CD4-positive, alpha-beta T cell treated with Interleukin-6 for 4 hours (primary cell): Measurements from ENCODE around the gene KCNN1.
"Not testable (repeated sequence)": the region's sequence is repeated elsewhere in the genome, so short reads cannot be mapped to it uniquely, and the experiment has no call there.

Source experiments
- DNase-seq: peaks from one replicate; pipeline ENCODE4 v3.0.0-alpha.2; 2020; ENCODE audit warnings: mixed read lengths

KCNN1 gene

DNA sequence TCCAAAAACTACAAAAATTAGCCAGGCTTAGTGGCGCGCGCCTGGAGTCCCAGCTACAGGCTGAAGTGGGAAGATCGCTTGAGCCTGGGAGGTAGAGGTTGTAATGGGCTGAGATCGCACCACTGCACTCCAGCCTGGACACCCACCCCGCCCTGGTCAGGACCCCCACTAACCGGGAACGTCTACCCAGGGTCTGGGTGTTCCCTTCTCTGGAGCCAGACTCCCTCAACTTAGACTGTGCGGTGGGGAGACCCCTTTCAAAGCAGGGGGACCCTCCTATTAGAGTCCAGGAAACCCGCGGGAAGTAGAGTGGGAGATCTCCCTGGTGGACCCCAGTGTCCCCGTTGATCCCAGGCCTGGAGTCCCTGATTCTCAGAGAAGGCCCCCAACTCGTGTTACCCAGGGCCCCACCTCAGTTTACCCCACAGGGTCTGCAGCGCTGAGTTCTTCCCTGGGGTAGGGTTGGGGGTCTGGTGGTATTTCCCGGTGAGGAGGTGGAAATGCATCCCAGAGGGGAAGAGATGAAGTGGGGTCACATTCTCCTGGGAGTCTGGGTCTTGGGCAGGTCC, 35.0 kb downstream of the KCNN1 start:
- no peak for DNase-seq

DNA sequence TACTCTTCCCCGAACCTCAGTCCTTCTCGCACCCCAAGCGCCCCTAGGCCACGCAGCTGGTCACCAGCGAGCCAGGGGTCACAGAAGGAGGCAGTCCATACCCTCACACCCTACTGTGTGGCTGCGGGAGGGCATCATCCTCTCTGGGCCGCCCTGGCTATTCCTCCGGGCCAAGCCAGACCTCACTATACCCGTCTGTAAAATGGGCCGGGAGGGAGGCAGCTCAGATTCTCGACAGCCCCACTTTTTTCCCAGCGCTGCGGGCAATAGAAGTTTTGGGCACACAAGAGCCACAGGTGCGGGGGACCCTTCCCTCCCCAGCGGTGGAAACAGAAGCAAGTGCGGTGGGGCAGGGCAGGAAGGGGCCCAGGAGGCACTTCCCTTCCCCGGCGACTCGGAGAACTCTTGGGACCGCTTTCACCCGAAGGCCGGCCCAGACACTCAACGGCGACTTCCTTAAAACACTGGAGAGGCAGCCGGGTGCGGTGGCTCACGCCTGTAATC, 35.5 kb downstream of the KCNN1 start:
- peak; percentile 42 for DNase-seq

DNA sequence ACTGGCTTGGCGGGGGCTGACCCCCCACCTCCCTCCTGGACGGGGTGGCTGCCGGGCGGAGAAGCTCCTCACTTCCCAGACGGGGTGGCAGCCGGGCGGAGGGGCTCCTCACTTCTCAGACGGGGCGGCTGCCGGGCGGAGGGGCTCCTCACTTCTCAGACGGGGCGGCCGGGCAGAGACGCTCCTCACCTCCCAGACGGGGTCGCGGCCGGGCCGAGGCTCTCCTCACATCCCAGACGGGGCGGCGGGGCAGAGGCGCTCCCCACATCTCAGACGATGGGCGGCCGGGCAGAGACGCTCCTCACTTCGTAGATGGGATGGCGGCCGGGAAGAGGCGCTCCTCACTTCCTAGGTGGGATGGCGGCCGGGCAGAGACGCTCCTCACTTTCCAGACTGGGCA, 38.8 kb downstream of the KCNN1 start:
- not testable (repeated sequence) for DNase-seq

DNA sequence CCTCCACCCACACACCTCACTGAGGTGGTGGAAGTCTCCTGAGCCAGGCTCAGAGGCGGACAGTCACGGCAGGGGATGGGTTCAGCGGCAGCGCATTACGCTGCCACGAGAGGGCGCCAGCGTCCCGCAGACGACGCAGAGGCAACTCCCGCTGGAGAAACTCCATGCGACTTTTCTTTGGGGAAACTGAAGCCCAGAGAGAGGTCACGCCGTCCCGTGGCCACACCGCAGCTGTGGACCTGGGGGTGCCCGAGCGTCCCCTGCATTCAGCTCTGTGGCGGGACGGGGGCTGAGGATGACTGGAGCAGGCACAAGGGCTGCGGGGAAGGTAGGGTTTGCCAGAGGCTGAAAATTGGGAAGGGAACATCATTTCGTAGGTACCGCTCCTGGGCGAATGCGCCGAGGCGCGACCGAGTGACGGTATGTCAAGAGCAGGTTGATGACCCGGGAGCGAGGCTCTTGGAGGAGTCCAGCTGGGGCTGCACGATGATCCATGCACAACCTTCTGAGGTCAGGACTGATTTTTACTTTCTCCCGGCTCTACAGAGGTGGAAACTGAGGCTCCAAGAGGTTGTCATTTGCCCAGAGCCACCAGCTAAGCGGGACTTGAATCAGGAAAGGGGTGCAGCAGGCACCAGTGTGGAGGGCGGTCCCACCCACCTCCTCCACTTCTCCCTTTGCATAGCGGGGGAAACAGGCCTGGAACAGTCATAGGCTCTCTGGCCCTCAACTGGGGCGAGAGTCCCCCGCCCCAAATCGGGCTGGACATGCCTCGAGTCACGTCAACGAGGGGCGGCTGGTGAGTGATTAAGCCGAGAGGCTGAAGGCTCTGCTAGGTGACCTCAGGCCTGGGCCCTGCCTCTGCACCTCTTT, 40.4 kb downstream of the KCNN1 start:
- peak; percentile 87 for DNase-seq

DNA sequence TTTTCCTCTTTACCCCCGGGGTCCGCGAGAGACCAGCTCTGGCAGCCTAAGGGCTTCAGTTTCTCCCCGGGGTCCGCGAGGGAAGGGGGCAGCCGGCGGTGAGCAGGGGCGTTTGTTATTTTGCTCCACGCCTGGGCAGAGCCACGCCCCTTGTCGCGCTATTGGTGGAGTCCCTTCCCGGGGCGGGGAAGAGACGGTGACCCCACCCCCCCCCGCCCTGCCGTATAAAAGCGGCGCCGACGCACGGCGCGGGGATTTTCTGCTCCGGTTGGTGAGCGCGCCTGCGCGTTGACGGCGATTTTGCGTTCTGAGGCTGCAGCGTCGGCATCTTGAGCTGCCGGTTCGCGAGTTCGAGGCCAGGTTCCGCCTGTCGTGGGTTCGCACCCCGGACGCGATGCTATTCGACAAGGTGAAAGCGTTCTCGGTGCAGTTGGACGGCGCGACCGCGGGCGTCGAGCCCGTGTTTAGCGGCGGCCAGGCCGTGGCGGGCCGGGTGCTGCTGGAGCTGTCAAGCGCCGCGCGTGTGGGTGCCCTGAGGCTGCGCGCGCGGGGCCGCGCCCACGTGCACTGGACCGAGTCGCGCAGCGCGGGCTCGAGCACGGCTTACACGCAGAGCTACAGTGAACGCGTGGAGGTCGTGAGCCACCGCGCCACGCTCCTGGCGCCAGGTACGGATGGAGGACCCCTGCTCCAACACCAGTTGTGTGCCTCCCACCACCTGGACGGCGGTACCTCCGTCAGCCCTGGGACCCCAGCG, 41.2 kb downstream of the KCNN1 start, which contains the start of gene ARRDC2:
TSS of gene ARRDC2 (plus strand) at position 254 of the 757 bp plus-strand sequence. CDS start at position 395, 141 bp downstream.
- DNase-seq: peak; percentile 96

DNA sequence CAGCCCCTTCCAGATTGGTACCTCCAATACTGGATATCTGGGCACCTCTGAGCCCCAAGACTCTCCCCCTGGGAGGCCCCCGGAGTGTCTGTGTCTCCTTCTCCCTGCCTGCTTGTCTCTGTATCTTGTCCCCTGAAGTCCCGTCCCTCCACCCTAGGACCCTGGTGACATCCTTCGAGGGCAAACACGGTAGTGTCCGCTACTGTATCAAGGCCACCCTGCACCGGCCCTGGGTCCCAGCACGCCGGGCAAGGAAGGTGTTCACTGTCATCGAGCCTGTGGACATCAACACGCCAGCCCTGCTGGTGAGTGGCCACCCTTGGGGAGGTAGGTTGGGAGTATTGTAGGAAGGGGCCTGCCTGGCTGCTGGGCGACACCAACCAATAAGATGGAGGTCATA, 41.9 kb downstream of the KCNN1 start:
- no peak for DNase-seq

DNA sequence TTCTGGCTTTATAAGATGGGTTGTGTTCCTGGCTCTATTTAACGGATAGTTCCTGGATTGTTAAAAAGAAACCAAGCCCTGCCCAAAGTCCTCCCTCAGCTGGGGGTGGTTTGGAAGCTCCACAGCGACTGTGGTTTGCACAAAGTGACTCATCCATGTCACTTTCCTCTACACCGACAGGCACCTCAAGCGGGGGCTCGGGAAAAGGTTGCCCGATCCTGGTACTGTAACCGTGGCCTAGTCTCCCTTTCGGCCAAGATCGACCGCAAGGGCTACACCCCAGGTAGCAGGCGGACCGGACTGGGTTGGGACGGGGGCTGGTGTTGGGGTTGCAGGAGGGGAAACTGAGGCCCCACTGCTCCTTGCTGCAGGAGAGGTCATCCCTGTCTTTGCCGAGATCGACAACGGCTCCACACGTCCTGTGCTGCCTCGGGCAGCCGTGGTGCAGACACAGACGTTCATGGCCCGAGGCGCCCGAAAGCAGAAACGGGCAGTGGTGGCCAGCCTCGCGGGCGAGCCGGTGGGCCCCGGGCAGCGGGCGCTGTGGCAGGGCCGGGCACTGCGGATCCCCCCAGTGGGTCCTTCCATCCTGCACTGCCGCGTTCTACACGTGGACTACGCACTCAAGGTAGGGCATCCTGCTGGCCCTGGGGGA, 42.6 kb downstream of the KCNN1 start:
- DNase-seq: peak; percentile 53

DNA sequence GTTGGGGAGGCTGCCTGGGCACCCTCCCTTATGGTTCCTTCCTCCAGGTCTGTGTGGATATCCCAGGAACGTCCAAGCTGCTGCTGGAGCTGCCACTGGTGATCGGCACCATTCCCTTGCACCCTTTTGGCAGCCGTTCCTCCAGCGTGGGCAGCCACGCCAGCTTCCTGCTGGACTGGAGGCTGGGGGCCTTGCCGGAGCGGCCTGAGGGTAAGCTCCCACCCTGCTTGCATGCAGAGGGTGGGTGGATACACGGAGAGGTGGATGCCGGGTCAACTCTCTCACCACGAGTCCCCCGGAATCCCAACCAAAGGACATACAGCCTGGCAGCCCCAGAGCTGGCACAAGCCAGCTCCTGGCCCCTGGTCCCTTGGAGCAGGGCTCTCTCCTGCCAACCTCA, 43.2 kb downstream of the KCNN1 start:
- no peak for DNase-seq

DNA sequence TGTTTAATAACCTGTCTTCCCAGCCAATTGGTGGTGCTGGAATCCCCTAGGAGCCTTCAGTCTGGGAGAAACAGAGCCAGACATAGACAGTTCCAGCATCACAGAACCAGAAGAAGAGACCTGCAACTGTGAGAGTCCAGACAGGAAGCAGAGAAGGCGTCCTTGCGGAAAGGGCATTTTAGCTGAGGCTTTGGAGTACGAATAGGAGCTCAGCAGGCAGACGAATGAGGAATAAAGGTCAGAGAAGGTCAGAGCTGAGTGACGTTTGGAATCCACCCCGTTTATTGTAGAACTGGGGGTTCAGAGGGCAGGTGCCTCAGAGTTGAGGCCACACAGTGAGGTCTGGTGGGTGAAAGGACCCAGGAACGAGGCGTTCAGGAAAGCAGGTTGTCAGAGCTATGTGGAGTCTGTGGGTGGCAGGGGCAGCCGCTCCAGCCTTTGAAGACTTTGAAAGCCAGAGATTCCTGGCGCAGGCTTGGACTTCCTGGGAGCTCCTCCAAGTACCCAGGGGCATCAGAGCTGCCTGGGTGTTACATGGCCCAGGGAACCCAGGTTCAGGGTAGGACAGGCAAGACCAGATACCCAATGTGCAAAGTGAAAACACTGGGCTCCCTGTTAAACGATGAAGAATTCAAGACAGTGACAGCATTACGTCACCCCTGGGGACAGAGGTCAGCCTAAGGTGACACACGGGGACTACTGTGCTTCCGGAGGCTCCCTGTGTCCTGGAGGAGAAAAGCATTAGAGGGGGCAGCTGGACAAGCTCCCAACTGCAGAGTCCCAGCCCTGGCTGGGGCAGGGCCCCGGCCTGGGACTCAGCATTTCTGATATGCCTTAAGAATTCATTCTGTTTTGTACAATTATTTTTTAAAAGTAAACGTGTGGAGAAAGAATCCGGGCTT, 46.6 kb downstream of the KCNN1 start:
- DNase-seq: peak; percentile 37

DNA sequence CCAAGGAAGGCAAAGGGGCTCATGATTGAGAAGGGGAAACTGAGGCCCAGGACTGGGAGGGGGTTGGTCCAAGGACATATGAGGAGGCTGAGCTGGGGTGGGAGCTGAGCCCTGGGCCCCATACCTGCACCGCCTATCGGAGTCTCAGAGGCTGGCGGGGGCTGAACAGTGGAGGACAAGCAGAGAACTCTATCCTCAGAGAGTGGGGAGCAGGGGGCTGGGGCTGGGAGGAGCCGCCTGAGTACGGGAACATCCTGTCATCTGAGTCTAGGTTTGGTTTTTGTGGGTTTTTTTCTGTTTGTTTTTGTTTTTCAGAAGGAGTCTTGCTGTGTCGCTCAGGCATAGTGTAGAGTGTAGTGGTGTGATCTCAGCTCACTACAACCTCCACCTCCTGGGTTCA, 47.3 kb downstream of the KCNN1 start:
- peak; percentile 79 for DNase-seq

DNA sequence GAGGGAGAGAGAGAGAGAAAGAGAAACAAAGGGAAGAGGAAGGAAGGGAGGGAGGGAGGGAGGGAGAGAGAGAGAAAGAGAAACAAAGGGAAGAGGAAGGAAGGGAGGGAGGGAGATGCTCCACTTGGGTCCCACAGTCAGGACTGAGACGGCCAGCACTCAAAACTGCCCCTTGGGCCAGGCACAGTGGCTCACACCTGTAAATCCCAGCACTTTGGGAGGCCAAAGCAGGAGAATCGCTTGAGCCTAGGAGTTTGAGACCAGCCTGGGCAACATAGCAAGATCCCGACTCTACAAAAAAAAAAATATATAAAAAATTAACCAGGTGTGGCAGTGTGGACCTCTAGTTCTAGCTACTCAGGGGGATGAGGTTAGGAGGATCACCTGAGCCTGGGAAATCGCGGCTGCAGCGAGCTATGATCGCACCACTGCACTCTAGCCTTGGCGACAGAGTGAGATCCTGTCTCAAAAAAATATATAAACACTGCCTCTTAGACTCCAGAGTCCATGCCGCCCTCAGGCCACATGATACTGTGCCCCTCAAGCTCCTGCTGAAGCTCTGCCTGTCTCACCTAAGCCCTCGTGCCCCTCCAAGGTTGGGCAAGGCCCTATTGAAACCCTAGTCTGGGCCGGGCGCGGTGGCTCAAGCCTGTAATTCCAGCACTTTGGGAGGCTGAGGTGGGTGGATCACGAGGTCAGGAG, 49.5 kb downstream of the KCNN1 start:
- DNase-seq: no peak

DNA sequence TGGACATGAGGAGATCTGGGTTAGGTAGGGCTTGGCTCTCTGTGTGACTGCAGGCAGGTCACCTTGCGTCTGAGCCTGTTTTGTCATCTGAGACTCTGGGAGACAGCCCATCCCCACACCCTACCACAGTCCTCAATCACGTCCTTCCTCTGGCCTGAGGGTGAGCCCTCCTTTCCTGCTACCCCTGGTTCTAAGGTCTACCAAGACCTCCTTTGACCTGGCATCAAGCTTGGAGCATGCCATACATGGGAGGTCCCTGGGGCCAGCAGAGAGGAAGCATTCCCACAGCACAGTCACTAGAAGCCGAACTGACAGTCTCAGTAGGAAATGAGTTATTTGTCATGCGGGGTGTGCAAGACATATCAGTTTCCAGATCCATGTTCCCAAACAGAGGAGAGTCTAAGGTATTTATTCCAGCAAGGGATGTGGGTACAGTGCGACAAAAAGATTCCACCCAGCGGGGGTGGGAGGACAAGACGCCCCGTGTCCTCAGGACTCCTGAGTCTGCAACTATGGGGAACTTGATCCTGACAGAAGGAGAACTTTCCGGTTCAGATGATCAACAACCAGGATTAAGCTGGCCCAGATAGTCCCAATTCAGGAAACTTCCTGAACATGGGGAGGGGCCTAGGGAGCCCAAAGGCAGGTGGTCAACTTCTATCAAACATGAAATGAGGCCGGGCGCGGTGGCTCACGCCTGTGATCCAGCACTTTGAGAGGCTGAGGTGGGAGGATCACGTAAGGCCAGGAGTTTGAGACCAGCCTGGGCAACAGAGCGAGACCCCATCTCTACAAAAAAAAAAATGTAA, 50.6 kb downstream of the KCNN1 start:
- DNase-seq: no peak

DNA sequence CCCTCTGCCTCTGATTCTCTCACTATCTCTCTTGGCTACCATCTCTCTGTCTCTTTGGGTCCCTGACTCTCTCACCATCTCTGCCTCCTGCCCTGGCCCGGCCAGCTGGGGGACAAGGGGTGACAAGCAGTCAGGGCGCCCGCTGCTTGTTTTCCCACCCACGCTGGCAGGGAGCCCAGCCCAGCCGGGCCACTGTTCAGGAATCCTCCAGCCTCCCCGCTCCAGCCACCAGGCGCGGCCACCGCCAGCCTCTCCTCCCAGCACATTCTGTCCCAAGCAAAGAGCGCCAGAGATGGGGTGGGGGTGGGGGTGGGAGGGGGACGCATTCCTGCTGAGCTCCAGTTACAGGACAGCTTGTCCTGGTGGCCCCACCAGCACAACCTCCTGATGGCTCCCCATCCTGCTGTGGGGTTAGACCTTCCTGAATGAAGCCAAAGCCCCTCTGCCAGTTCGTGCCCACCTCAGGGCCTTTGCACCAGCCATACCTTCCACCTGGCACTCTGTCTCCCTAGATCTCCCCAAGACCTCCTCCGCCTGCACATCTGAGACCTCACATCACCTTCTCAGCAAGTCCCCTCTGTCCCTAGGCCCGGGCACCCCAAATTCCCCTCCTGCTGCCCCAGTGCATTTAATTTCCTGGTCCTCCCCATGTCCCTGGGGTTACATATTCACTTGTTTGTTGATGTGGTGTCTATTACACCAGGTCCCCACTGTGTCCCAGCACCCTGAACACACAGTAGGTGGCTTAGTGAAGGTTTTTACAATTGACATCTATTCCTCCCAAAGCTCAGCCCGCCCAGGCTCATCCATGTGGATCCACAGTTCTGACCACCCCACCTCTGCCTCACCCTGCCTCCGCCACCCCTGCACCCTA, 53.5 kb downstream of the KCNN1 start:
- no peak for DNase-seq

DNA sequence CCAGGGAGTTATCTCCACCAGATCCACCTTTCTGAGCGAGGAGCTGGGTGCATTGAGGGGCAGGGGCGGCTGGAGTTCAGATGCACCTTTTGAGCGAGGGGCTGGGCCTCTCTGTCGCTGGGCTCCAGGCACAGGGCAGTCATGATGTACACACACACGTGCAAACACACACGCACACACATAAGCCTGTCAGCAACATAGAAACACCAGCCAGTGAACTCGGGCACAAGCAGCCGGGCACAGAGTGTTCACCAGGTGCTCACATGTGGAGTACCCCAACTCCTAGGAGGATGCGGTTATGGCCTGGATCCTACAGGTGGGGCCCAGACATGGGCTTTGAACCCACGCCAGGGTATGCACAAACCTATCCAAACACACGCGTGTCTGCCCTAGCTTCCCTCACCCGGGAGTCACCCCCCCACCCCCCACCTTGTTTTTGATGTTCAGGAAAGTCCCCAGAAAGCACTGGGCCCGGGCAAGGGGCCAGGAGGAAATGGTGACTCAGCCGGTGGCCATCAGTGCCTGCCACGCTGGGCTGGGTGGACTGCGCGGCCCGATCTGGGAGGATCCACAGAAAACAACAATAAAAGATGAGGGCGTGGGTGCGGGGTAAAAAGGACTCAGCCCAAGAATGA, 54.3 kb downstream of the KCNN1 start:
- DNase-seq: peak; percentile 90

DNA sequence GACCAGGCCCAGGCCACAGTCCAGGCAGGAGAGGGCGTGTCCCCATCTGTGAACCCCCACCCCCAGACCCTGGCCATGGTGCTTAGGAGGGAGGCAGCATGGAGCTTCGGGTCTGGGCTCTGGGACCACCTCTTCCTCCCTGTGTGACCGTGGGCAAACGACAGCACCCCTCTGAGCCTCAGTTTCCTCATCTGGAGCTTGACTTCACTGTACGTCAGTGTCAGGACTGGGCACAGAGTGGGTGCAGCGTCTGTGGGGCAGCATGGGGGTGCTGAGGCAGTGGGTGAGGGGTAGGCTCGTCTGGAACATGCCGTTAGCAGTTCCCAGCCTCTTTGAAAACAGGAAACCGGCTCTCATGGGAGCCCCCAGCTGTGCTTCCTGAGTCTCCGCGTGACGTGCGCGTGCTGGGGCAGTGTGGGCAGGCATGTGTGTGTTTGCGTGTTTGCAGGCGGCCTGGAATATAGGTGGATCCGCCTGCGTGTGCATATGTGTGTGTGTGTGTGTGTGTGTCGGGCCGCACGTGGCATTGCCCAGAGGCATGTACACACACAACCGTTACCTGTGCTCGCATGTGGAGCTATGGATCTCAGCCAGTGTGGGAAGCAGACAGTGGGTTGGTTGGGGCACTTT, 56.8 kb downstream of the KCNN1 start:
- peak; percentile 90 for DNase-seq

DNA sequence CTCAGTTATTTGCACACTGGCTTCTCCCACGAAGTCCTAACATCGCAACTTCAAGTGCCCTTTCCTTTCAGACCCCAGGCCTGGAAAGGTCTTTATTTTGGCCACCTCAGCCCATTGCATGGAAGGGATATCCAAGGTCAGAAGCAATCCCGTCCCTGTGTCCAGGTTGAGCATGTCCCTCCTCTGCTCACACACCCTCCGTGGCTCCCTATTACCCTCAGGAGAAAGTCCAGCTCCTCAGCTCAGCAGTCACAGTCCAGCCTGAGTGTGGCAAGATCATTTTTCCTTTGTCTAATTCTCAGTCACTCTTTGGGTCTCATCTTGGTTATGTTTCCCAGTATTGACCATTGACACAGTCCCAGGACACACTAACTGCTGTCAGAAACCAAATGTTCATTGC, 60.2 kb downstream of the KCNN1 start:
- DNase-seq: no peak

DNA sequence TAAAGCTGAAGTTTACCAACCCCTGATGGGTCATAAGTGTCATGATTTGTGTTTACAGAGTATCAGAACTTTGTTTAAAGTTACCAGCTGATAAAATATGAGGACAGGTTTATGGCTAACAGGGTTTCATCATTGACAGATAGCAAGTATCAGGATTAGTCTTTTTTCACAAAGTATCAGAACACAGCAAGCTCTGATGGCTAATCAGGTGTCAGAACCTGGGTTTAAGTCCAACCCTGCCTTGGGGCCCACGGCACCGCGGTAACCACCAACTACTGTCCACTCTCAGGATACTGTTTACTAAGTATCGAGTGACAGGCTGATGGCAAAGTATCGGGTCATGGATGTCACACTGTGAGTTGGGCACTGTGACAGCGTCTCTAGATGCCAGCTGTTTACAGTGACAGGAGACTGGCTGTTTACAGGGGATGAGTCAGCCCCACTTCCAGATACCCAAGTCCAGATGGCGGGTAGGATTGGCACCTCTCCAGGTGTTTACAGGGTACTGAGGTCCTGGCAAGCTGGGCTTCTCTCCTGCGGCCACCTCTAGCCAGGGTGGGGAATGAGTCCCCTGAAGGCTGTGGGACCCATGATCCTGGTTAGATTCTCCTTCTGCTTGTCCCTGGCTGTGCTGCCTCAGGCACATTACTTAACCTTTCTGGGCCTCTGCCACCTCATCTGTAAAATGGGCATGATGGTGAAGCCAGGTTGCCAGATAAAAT, 62.9 kb downstream of the KCNN1 start:
- no peak for DNase-seq
